ENCODE measurements around the gene MYL12B.
A peak's percentile ranks its signal among the peaks of the same experiment; 100 is the strongest.
"Not testable (repeated sequence)": the region's sequence is repeated elsewhere in the genome, so short reads cannot be mapped to it uniquely, and the experiment has no call there.

The MYL12B gene

GRCh38 chr18:3261373-3262233 lies at the start of gene MYL12B:
MYL12B (plus strand) TSS chr18:3262133; CDS start chr18:3272899, 10,766 bp downstream.
- peak; percentile 55 for DNase-seq (ENCODE audit: low read depth)

- no peak for DNase-seq (ENCODE audit: low read depth)
Observed at GRCh38 chr18:3212657-3213056, 49.3 kb upstream of the MYL12B start.

GRCh38 chr18:3213300-3214059 lies 48.5 kb upstream of the MYL12B start:
- no peak for DNase-seq (ENCODE audit: low read depth)

DNA sequence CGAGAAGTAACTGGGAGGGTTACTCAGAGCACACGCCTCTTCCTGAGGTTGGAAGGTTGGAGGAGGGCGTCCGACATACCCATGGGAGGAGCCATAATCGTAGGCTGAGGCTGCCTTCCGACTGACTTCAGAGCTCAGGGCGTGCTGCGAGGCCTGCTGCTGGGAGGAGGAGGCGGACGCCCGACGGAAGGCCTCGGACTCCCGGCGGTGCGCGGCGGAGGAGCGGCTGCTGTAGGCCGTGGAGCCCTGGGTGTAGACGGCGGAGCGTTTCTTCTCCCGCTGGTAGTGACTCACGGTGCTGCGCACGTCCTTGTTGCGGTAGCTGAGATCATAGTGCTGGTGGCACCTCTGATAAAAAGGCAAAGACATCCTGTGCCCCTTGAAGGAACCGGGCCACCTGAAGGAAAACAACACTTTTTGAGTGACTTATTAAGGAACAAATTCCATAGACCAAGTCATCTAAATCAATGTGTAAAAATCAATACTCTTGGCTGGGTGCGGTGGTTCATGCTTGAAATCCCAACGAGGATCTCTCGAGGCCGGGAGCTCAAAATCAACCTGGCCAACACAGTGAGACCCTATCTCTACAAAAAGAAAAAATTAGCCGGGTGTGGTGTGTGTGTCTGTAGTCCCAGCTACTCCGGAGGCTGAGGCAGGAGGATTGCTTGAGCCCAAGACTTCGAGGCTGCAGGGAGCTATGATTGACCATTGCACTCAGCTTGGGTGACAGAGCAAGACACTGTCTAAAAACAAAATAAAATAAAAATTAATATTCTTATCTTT lies 46.9 kb upstream of the MYL12B start:
- no peak for DNase-seq (ENCODE audit: low read depth)

GRCh38 chr18:3216987-3217386 lies 44.9 kb upstream of the MYL12B start:
- no peak for DNase-seq (ENCODE audit: low read depth)

GRCh38 chr18:3217948-3218647 lies 43.8 kb upstream of the MYL12B start:
- no peak for DNase-seq (ENCODE audit: low read depth)

DNA sequence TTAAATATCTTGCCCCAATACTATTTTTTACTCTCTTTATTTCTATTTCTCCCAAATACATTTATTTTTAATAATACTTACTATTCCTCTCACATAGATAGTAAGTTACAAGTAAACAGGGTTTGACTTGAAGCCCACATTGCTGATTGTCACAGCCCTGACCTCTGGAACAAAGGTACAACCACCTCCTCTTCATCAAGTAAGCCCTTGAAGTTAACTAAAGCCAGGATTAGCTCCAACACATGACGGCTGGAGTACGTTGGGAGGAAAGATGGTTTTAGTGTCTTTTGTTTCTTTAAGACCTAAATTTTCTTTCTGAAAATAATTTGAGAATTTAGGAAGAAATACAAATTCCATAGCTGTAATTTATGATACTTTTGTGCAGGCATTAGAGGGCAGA lies 43.1 kb upstream of the MYL12B start:
- no peak for DNase-seq (ENCODE audit: low read depth)

DNA sequence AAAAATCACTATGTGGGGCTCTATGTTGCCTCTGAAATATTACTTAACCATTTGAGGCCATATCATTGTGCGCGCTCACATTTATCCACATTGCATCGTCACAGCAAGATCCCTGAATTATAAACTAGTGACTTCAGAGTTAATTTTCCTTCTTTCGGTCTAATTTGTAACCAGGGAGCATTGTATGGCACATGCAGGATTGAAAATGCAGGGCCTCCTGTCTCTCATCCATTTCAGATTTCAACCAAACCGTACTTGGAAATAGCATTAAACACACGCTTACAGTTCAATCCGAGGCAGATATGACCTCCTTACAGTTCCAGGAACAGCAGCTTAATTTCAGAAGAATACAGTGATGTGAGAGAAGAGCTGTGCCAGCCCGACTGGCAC lies 42.7 kb upstream of the MYL12B start:
- no peak for DNase-seq (ENCODE audit: low read depth)

- no peak for DNase-seq (ENCODE audit: low read depth)
Observed at GRCh38 chr18:3219631-3220335, 42.1 kb upstream of the MYL12B start, which contains the start of gene MYOM1. MYOM1 (minus strand) TSS chr18:3219968; CDS start chr18:3215223, 4,745 bp downstream.

DNA sequence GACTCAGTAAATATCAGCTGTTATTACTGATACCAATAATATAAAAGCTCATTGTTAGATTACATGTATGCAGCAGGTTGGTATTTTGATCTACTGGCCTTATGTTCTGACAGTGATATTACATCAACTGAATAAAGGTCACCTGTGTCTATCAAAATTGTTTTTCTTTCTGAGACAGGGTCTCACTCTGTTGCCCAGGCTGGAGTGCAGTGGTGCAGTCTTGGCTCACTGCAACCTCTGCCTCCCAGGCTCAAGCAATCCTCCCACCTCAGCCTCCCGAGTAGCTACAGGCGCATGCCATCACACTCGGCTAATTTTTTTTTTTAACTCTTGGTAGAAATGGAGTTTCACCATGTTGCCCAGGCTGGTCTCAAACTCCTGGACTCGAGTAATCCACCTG lies 41.1 kb upstream of the MYL12B start:
- not testable (repeated sequence) for DNase-seq (ENCODE audit: low read depth)

DNA sequence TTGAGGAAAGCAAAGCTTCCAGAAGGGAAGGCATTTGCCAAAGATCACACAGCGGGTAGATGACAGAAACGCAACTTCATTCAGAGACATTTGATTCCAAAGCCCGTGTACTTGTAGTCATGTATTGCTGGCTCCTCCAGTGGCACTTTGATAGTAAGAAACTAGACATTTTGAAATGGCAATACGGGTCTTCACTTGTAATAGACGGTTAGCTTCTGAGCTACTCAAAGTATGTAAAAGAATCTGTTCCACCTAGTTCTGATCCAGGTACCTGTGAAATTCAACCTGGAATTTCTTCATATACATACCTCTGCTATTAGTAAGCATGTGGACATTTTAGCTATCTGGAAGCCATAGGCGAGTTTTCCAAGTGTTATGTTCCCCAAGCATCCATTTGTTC lies 40.4 kb upstream of the MYL12B start:
- no peak for DNase-seq (ENCODE audit: low read depth)

GRCh38 chr18:3223356-3223755 lies 38.6 kb upstream of the MYL12B start:
- DNase-seq (ENCODE audit: low read depth): no peak

GRCh38 chr18:3224223-3224622 lies 37.7 kb upstream of the MYL12B start:
- no peak for DNase-seq (ENCODE audit: low read depth)

- DNase-seq (ENCODE audit: low read depth): no peak
Observed at GRCh38 chr18:3225588-3225987, 36.3 kb upstream of the MYL12B start.

DNA sequence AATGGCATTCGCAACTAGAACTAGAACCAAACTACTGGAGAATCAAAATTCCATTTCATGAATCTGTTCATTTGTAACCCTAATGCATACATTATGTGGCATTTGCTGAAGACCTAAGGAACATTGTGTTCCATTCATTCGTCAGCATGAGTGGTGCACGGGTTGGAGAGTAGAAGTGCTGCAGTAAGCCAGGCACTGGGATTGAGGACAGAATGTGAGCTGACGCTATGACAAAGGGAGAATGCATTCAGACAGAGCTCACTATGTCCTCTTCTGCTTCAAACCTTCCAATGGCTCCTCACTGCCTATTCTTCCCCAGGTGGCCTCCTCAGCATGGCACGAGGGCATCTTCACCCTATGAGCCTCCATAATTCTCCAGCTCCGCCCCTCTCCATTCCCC lies 35.9 kb upstream of the MYL12B start:
- no peak for DNase-seq (ENCODE audit: low read depth)

DNA sequence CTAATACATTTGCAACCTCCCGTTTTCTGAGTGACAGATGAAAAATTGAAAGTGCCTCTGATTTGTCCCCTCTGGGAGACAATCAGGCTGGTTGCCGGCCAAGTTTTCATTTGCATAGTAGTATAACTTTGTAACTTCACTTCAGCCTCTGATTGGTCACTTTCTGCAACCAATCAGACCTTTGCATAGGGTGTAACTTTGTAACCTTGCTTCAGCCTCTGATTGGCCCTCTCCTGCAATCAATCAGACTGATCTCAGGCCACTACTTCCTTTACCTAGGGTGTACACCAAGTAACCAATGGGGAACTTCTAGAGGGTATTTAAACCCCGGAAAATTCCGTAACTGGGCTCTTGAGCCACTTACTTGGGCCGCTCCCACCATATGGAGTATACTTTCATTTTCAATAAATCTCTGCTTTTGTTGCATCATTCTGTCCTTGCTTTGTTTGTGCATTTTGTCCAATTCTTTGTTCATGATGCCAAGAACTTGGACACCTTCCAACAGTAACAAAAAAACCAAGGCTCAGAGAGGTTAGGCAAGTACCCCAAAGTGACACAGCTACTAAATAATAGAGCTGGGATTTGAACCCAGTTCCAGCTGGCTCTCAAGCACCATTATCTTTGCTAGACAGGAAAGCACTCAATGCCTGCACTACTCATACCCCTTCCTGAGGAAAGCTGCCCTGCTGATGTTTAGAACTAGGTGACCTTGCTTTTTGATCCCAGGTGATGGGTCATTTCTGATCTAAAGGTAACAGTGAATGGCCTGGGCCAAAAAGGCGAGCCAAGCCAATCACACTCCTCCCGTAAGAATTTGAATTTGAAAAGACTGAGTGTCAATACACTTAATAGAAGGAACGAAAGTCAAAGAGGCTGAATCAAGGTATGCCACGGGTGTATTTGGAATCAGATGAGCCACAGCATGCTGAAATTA lies 31.3 kb upstream of the MYL12B start:
- no peak for DNase-seq (ENCODE audit: low read depth)

DNA sequence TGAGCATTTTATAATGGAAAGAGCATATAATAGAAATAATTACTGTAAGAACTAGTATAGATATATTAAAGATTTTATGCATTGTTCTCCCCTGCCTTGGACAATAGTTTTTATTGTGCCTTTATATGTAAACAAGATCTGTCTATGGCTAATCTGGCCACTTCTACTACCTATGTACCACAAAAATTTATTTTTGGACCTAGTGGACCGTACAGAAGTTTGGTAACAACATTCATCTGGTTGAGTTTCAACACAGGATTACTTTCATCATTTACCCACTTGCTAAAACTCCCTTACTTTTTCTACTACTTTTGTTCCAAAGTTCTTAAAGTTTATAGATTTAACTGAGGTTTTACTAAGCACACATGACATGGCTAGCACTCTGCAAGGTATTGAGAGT lies 28.9 kb upstream of the MYL12B start:
- DNase-seq (ENCODE audit: low read depth): no peak

DNA sequence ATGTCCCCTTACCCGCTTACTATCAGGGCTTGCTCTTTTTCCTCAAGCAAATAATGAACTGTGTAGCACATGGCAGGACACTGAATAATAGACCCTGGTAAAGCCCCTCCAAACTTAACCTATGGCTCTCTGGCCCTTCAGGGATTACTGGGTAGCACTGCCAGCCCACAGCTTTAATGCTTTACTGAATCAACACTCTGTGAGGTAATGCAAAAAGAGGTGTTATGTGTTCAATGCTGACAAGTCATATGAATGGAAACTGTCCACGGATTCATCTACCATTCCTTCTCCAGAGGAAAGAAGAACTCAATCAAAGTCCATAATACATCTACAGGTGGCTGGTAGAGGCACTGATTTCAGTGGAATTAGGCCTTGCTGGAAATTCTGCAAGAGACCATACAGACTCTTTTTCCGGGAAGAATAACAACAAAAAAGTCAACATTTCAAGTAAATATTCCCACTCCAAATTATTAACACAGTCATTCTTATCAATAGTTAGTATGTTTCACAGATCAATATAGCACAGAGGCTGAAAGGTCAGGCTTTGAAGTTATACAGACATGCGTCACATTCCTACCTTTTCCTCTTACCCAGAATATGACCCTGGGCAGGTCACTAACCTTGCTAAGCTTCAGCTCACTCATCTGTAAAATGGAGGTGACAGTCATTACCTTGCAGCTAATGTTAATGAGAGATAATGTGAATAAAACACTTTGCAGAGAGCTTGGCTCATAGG lies 28.3 kb upstream of the MYL12B start:
- DNase-seq (ENCODE audit: low read depth): no peak

- DNase-seq (ENCODE audit: low read depth): no peak
Observed at GRCh38 chr18:3234457-3234856, 27.5 kb upstream of the MYL12B start.
